ENCODE data around the gene TECPR1.

TECPR1 gene

DNA sequence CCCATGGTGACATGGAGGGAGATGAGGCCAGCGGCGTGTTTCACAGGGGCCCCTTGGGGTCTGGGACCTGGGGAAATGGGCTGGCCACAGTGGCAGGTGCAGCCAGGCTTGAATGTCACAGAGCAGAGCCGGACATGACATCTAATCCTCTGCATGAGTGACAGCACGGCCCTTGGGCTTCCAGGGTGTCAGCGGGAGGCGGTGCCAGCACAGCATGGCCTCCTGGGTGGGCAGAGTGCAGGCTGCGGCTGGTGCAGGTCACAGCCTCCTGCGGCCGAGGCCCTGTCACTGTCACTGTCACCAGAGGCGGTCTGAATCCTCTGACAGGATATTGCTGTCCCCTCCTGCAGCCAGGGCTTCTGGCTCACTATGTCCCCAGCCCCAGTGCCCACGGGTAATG is 22.6 kb downstream of the TECPR1 start:
- Histone ChIP-seq H3K27me3 (replicated peaks; ENCODE audit: insufficient read depth, low read length) (no peaks in the 10 kb centered on the region), H3K9me2 (replicated peaks; ENCODE audit: insufficient read depth, low read length) (no peaks in the 10 kb centered on the region), H3K4me2 (ENCODE audit: low read depth, low read length) (no peak overlapping the region), H2AFZ (ENCODE audit: low read length) (no peak overlapping the region), H3K9me3 (replicated peaks; ENCODE audit: insufficient read depth, low read length) (no peaks in the 10 kb centered on the region), H3K4me3 (ENCODE audit: low read length) (no peak overlapping the region), H3K4me1 (ENCODE audit: low read length) (no peaks in the 10 kb centered on the region), H3K9ac (ENCODE audit: low read length) (no peak overlapping the region), H4K20me1 (ENCODE audit: insufficient read depth, low read length) (no peaks in the 10 kb centered on the region), H3K36me3 (replicated peaks; ENCODE audit: insufficient read depth, low read length) (no peaks in the 10 kb centered on the region), H3F3A (ENCODE audit: insufficient read depth, low read length) (no peaks in the 10 kb centered on the region), H3K79me2 (ENCODE audit: low read length) (no peaks in the 10 kb centered on the region), H3K27ac (ENCODE audit: low read length) (no peak overlapping the region)
- TF ChIP-seq, protein P1, sequence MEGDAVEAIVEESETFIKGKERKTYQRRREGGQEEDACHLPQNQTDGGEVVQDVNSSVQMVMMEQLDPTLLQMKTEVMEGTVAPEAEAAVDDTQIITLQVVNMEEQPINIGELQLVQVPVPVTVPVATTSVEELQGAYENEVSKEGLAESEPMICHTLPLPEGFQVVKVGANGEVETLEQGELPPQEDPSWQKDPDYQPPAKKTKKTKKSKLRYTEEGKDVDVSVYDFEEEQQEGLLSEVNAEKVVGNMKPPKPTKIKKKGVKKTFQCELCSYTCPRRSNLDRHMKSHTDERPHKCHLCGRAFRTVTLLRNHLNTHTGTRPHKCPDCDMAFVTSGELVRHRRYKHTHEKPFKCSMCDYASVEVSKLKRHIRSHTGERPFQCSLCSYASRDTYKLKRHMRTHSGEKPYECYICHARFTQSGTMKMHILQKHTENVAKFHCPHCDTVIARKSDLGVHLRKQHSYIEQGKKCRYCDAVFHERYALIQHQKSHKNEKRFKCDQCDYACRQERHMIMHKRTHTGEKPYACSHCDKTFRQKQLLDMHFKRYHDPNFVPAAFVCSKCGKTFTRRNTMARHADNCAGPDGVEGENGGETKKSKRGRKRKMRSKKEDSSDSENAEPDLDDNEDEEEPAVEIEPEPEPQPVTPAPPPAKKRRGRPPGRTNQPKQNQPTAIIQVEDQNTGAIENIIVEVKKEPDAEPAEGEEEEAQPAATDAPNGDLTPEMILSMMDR (IDR thresholded peaks at IDR 0.05; ENCODE audit: low read length): no peak
- TF ChIP-seq EZH2phosphoT487 (IDR thresholded peaks at IDR 0.05; ENCODE audit: low read length) (no peak), EZH2 (optimal IDR thresholded peaks at IDR 0.05; ENCODE audit: low read depth, low read length) (no peak)
- no peak for DNase-seq

DNA sequence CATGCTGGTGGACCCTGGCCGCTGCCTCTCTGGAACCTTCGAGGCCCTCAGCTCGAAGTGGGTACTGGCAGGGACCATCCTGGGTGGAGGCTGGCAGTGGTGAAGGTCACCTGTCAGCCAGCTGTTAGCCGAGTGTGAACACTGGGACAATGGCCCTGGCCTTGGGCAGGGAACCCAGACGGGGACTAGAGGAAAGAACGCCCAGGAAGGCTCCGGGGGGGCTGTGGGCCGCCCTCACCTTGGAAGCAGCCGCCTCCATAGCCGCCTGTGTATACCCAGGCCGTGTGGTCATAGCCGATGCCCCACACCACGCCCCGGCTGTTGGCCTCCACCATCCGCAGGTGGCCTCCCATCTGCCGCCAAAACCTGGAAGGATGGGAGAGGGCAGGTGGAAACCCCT is 23.2 kb downstream of the TECPR1 start:
- Histone ChIP-seq H3K9ac (ENCODE audit: low read length) (no peak overlapping the region), H3K9me3 (replicated peaks; ENCODE audit: insufficient read depth, low read length) (no peaks in the 10 kb centered on the region), H3K4me3 (ENCODE audit: low read length) (no peak overlapping the region), H3K36me3 (replicated peaks; ENCODE audit: insufficient read depth, low read length) (no peaks in the 10 kb centered on the region), H3K27me3 (replicated peaks; ENCODE audit: insufficient read depth, low read length) (no peaks in the 10 kb centered on the region), H3K4me1 (ENCODE audit: low read length) (no peaks in the 10 kb centered on the region), H3F3A (ENCODE audit: insufficient read depth, low read length) (no peaks in the 10 kb centered on the region), H2AFZ (ENCODE audit: low read length) (no peak overlapping the region), H3K4me2 (ENCODE audit: low read depth, low read length) (no peak overlapping the region), H3K79me2 (ENCODE audit: low read length) (no peaks in the 10 kb centered on the region), H3K27ac (ENCODE audit: low read length) (no peak overlapping the region), H3K9me2 (replicated peaks; ENCODE audit: insufficient read depth, low read length) (no peaks in the 10 kb centered on the region), H4K20me1 (ENCODE audit: insufficient read depth, low read length) (no peaks in the 10 kb centered on the region)
- DNase-seq: no peak
- TF ChIP-seq EZH2 (optimal IDR thresholded peaks at IDR 0.05; ENCODE audit: low read depth, low read length): no peak
- TF ChIP-seq, protein P1 (IDR thresholded peaks at IDR 0.05; ENCODE audit: low read length): no peak
- no peak for TF ChIP-seq EZH2phosphoT487 (IDR thresholded peaks at IDR 0.05; ENCODE audit: low read length)

DNA sequence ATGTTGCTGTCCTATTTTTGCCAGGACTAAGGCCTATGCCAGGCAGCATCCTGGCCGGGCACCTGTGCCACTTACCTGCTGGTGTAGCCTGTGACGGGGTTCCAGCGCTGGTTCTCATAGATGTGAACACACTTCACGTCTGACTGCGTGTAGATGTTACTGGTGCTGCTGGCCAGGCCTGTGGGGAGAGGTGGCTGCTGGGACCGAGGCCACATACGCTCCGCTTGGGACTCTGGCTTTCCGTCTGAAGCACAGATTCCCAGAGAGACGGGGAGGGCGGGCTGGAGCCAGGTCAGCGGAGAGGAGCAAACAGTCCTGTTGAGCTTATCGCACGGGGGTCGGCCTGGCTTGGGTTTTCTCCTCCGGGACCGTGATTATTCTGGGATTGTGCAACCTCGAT is 24.1 kb downstream of the TECPR1 start:
- no peaks in the 10 kb centered on the region for H3K79me2 ChIP-seq (ENCODE audit: low read length)
- no peaks in the 10 kb centered on the region for H3K36me3 ChIP-seq (replicated peaks; ENCODE audit: insufficient read depth, low read length)
- no peak overlapping the region for H3K4me2 ChIP-seq (ENCODE audit: low read depth, low read length)
- H3F3A ChIP-seq (ENCODE audit: insufficient read depth, low read length): no peaks in the 10 kb centered on the region
- no peaks in the 10 kb centered on the region for H3K27me3 ChIP-seq (replicated peaks; ENCODE audit: insufficient read depth, low read length)
- no peak for TF ChIP-seq EZH2 (optimal IDR thresholded peaks at IDR 0.05; ENCODE audit: low read depth, low read length)
- TF ChIP-seq, protein P1 (IDR thresholded peaks at IDR 0.05; ENCODE audit: low read length): no peak
- TF ChIP-seq EZH2phosphoT487 (IDR thresholded peaks at IDR 0.05; ENCODE audit: low read length): no peak
- no peak overlapping the region for H3K27ac ChIP-seq (ENCODE audit: low read length)
- H3K4me3 ChIP-seq (ENCODE audit: low read length): no peak overlapping the region
- no peaks in the 10 kb centered on the region for H3K9me3 ChIP-seq (replicated peaks; ENCODE audit: insufficient read depth, low read length)
- H4K20me1 ChIP-seq (ENCODE audit: insufficient read depth, low read length): no peaks in the 10 kb centered on the region
- no peaks in the 10 kb centered on the region for H3K4me1 ChIP-seq (ENCODE audit: low read length)
- no peak overlapping the region for H2AFZ ChIP-seq (ENCODE audit: low read length)
- DNase-seq: no peak
- H3K9ac ChIP-seq (ENCODE audit: low read length): no peak overlapping the region
- no peaks in the 10 kb centered on the region for H3K9me2 ChIP-seq (replicated peaks; ENCODE audit: insufficient read depth, low read length)
